ENCODE data around the gene MSANTD1.

The MSANTD1 gene

GRCh38 chr4:3228881-3229280 is 20.1 kb upstream of the MSANTD1 start:
- no peak overlapping the region for H3K27ac ChIP-seq
- no peak for TF ChIP-seq ZFX (IDR thresholded peaks at IDR 0.05)

GRCh38 chr4:3229328-3229727 is 19.6 kb upstream of the MSANTD1 start:
- TF ChIP-seq CTCF (conservative IDR thresholded peaks at IDR 0.05) (no peak), ZFX (IDR thresholded peaks at IDR 0.05) (no peak)
- H3K27ac ChIP-seq = no peak overlapping the region

- no peak for TF ChIP-seq CTCF (conservative IDR thresholded peaks at IDR 0.05)
- no peak for TF ChIP-seq ZFX (IDR thresholded peaks at IDR 0.05)
- no peak overlapping the region for H3K27ac ChIP-seq
Measured at GRCh38 chr4:3229964-3230363, 19.0 kb upstream of the MSANTD1 start.

GRCh38 chr4:3231471-3231870 is 17.5 kb upstream of the MSANTD1 start:
- no peak for TF ChIP-seq ZFX (IDR thresholded peaks at IDR 0.05)
- no peak for TF ChIP-seq CTCF (conservative IDR thresholded peaks at IDR 0.05)
- no peak overlapping the region for H3K27ac ChIP-seq

- H3K27ac ChIP-seq = no peak overlapping the region
- no peak for TF ChIP-seq ZFX (IDR thresholded peaks at IDR 0.05)
- no peak for TF ChIP-seq CTCF (conservative IDR thresholded peaks at IDR 0.05)
Measured at GRCh38 chr4:3232001-3232400, 17.0 kb upstream of the MSANTD1 start.

GRCh38 chr4:3232871-3233271 is 16.1 kb upstream of the MSANTD1 start:
- TF ChIP-seq ZFX (IDR thresholded peaks at IDR 0.05) (no peak), CTCF (conservative IDR thresholded peaks at IDR 0.05) (no peak)

GRCh38 chr4:3233391-3234071 is 15.4 kb upstream of the MSANTD1 start:
- TF ChIP-seq CTCF (conservative IDR thresholded peaks at IDR 0.05) = no peak
- TF ChIP-seq ZFX (IDR thresholded peaks at IDR 0.05) = no peak
- no peak overlapping the region for H3K27ac ChIP-seq

More at GRCh38 chr4:3232871-3233271, 16.1 kb upstream of the MSANTD1 start:
- no peak overlapping the region for H3K27ac ChIP-seq

All from C4-2B (cell line).